Astrocyte (in vitro differentiated cells and primary cell): ENCODE data around the gene PKD1L1. TPM values are rescaled to one million over a fixed set of nuclear protein-coding genes. Genes with fewer than 3 reads are reported as not detected.

Experiments used
- DNase-seq: peaks from one replicate; pipeline ENCODE4 v3.0.0-alpha.2; 2010; ENCODE audit warnings: low read depth
- FAIRE-seq: peaks from 2 replicates; lab custom pipeline; 2011; peaks lifted over from hg19 to GRCh38; lab: Jason Lieb, UNC
- H2AFZ ChIP-seq: 2 replicates; pipeline ENCODE4 v1.6.0; 2012; ENCODE audit warnings: low read depth, low read length, inconsistent platforms
- H3K27ac ChIP-seq: 2 replicates; pipeline ENCODE4 v1.5.1; 2011; ENCODE audit warnings: low read depth, low read length, inconsistent platforms
- H3K27me3 ChIP-seq: 2 replicates; pipeline ENCODE4 v1.6.0; 2011; ENCODE audit warnings: low read length, inconsistent platforms; ENCODE audit not compliant: insufficient read depth
- H3K36me3 ChIP-seq: 2 replicates; pipeline ENCODE4 v1.5.1; 2011; ENCODE audit warnings: low read length, inconsistent platforms; ENCODE audit not compliant: insufficient read depth
- H3K4me1 ChIP-seq: 2 replicates; pipeline ENCODE4 v1.5.1; 2011; ENCODE audit warnings: low read length, inconsistent platforms; ENCODE audit not compliant: insufficient read depth
- H3K4me2 ChIP-seq: 2 replicates; pipeline ENCODE4 v1.6.0; 2012; ENCODE audit warnings: low read length, inconsistent platforms
- H3K4me3 ChIP-seq: 2 replicates; pipeline ENCODE4 v1.5.1; 2011; ENCODE audit warnings: low read depth, mild to moderate bottlenecking, low read length, inconsistent platforms; ENCODE audit not compliant: insufficient read depth
- H3K79me2 ChIP-seq: 2 replicates; pipeline ENCODE4 v1.6.0; 2012; ENCODE audit warnings: mild to moderate bottlenecking, low read length, inconsistent platforms; ENCODE audit not compliant: insufficient read depth
- H3K9ac ChIP-seq: 2 replicates; pipeline ENCODE4 v1.6.0; 2012; ENCODE audit warnings: mild to moderate bottlenecking, low read length, inconsistent platforms
- H3K9me3 ChIP-seq: 2 replicates; pipeline ENCODE4 v1.5.1; 2012; ENCODE audit warnings: low read depth, mild to moderate bottlenecking, low read length, inconsistent platforms; ENCODE audit not compliant: insufficient read depth
- H4K20me1 ChIP-seq: 2 replicates; pipeline ENCODE4 v1.6.0; 2012; ENCODE audit warnings: low read length, inconsistent platforms; ENCODE audit not compliant: insufficient read depth
- H3K27ac Mint-ChIP-seq: one replicate; pipeline ENCODE4 v1.8.0; 2021; ENCODE audit warnings: mild to moderate bottlenecking, mixed read lengths; ENCODE audit not compliant: unreplicated experiment
- H3K27me3 Mint-ChIP-seq: one replicate; pipeline ENCODE4 v1.8.0; 2021; ENCODE audit warnings: low read depth, mixed read lengths; ENCODE audit not compliant: unreplicated experiment
- H3K36me3 Mint-ChIP-seq: one replicate; pipeline ENCODE4 v1.8.0; 2021; ENCODE audit warnings: low read depth, mixed read lengths; ENCODE audit not compliant: unreplicated experiment
- H3K4me1 Mint-ChIP-seq: one replicate; pipeline ENCODE4 v1.8.0; 2021; ENCODE audit warnings: low read depth, mixed read lengths; ENCODE audit not compliant: unreplicated experiment
- H3K4me3 Mint-ChIP-seq: one replicate; pipeline ENCODE4 v1.8.0; 2021; ENCODE audit warnings: mild to moderate bottlenecking, moderate library complexity, mixed read lengths; ENCODE audit not compliant: unreplicated experiment
- H3K9me3 Mint-ChIP-seq: one replicate; pipeline ENCODE4 v1.8.0; 2021; ENCODE audit warnings: mild to moderate bottlenecking, mixed read lengths; ENCODE audit not compliant: unreplicated experiment
- EZH2 ChIP-seq: IDR thresholded peaks from 2 replicates; pipeline ENCODE4 v1.6.1; 2012; ENCODE audit warnings: mild to moderate bottlenecking, low read length, inconsistent platforms; ENCODE audit not compliant: insufficient read depth
- total RNA-seq: library from RNA; stranded (reverse); gene quantifications from 2 replicates; pipeline ENCODE4 v1.2.1, GENCODE V29; 2021
- TF ChIP-seq, protein P1 (sequence below): IDR thresholded peaks from 2 replicates; pipeline ENCODE4 v1.5.1; 2011; ENCODE audit warnings: low read depth, mild to moderate bottlenecking, inconsistent platforms, low read length, moderate library complexity; ENCODE audit not compliant: insufficient read depth

The PKD1L1 gene
- total RNA-seq, 1 donor from 2014 or later: 0.39 TPM

DNA sequence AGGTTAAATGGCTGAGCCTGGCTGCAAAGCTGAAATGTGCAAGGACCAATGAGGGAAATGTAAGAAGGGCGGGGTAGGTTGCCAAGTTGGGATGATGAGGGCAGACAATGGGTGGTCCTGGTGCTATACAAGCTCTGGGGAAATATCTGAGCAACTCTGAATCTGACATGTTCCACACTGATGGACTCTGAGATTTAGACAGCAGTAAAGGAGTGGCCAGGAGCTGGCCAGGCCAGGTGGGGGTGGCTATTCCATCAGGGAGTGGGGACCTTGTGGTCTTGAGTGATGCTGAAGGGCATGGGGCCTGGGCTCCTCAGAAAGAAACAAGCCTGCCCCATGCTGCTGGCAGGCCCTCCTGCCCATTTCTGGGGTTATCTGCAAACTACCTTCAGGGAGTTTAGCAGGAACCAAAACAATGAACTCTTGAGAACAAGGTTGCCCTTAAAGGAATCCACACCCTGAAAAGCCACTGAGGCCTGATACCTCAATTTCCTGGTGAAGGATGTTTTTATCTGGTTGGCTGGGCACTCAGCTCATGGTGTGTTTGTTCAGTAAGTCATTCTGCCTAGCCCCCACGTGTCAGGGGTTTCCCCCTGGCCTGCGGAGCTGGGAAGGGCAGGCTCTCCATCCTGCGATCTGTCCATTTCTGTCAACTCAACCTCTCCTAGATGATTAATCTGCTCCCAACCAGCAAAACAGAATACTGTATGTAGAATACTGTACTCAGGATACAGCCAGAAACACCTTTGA is 223.1 kb downstream of the PKD1L1 start:
- Mint-ChIP-seq H3K4me3 (peak overlapping the region; percentile 17), H3K36me3 (peaks cover 1% of the 10 kb centered on the region), H3K4me1 (peaks cover 17% of the 10 kb centered on the region), H3K27me3 (peaks cover 3% of the 10 kb centered on the region), H3K9me3 (no peaks in the 10 kb centered on the region), H3K27ac (peak overlapping the region; percentile 73)
- DNase-seq (peak; percentile 45), FAIRE-seq (peak; percentile 34)
- Histone ChIP-seq H4K20me1 (no peaks in the 10 kb centered on the region), H3K36me3 (no peaks in the 10 kb centered on the region), H2AFZ (peak overlapping the region; percentile 39), H3K4me3 (no peak overlapping the region), H3K4me2 (peak overlapping the region; percentile 73), H3K9ac (peak overlapping the region; percentile 28), H3K79me2 (no peaks in the 10 kb centered on the region), H3K4me1 (peaks cover 17% of the 10 kb centered on the region), H3K27me3 (no peaks in the 10 kb centered on the region), H3K9me3 (no peaks in the 10 kb centered on the region), H3K27ac (peak overlapping the region; percentile 49)
- TF ChIP-seq, protein P1, sequence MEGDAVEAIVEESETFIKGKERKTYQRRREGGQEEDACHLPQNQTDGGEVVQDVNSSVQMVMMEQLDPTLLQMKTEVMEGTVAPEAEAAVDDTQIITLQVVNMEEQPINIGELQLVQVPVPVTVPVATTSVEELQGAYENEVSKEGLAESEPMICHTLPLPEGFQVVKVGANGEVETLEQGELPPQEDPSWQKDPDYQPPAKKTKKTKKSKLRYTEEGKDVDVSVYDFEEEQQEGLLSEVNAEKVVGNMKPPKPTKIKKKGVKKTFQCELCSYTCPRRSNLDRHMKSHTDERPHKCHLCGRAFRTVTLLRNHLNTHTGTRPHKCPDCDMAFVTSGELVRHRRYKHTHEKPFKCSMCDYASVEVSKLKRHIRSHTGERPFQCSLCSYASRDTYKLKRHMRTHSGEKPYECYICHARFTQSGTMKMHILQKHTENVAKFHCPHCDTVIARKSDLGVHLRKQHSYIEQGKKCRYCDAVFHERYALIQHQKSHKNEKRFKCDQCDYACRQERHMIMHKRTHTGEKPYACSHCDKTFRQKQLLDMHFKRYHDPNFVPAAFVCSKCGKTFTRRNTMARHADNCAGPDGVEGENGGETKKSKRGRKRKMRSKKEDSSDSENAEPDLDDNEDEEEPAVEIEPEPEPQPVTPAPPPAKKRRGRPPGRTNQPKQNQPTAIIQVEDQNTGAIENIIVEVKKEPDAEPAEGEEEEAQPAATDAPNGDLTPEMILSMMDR: no peak
- no peak for TF ChIP-seq EZH2

Other genes starting within 250 kb of the PKD1L1 start
- gene HUS1, start 31.1 kb upstream of the PKD1L1 start, total RNA-seq: 31.0 and 34.4 TPM in 2 replicates
- gene SUN3, start 80.6 kb upstream of the PKD1L1 start, total RNA-seq: not detected in 2 replicates
- not detected in 2 replicates for gene C7orf57, start 87.1 kb upstream of the PKD1L1 start, total RNA-seq
- 33.6 and 54.2 TPM in 2 replicates for gene UPP1, start 140.8 kb upstream of the PKD1L1 start, total RNA-seq
- gene ABCA13, start 223.0 kb upstream of the PKD1L1 start, total RNA-seq: 0.34 and 0.38 TPM in 2 replicates